C4-2B (cell line): ENCODE measurements around the gene NEK1.

Experiments
- H3K27ac ChIP-seq: fragments of 450-650 bp; 2 replicates; pipeline ENCODE4 v1.5.1; 2017
- CTCF ChIP-seq: fragments of 450-650 bp; conservative IDR thresholded peaks from 2 replicates; pipeline ENCODE4 v1.5.1; 2017; ENCODE audit warnings: mild to moderate bottlenecking
- ZFX ChIP-seq: fragments of 450-650 bp; IDR thresholded peaks from 2 replicates; pipeline ENCODE4 v1.6.1; 2017

Gene NEK1

GRCh38 chr4:169397762-169398161 lies 214.6 kb downstream of the NEK1 start:
- TF ChIP-seq ZFX = no peak
- no peak for TF ChIP-seq CTCF
- no peak overlapping the region for H3K27ac ChIP-seq

- H3K27ac ChIP-seq = no peak overlapping the region
- TF ChIP-seq CTCF (no peak), ZFX (no peak)
Observed at GRCh38 chr4:169385376-169385775, 227.0 kb downstream of the NEK1 start.

- TF ChIP-seq ZFX (no peak), CTCF (no peak)
- no peak overlapping the region for H3K27ac ChIP-seq
Observed at GRCh38 chr4:169384779-169385178, 227.6 kb downstream of the NEK1 start.

- no peak for TF ChIP-seq ZFX
- TF ChIP-seq CTCF = no peak
- H3K27ac ChIP-seq = no peak overlapping the region
Observed at GRCh38 chr4:169383724-169384123, 228.7 kb downstream of the NEK1 start.

- TF ChIP-seq CTCF (no peak), ZFX (no peak)
- H3K27ac ChIP-seq = no peak overlapping the region
Observed at GRCh38 chr4:169379688-169380087, 232.7 kb downstream of the NEK1 start.

GRCh38 chr4:169377367-169377766 lies 235.0 kb downstream of the NEK1 start:
- H3K27ac ChIP-seq = no peak overlapping the region
- TF ChIP-seq CTCF = no peak
- TF ChIP-seq ZFX = no peak

GRCh38 chr4:169376421-169376820 lies 236.0 kb downstream of the NEK1 start:
- TF ChIP-seq CTCF (no peak), ZFX (no peak)
- no peak overlapping the region for H3K27ac ChIP-seq
